Fibroblast of lung (primary cell): ENCODE results near the gene IMP3.

Experiments used
- EZH2 ChIP-seq: IDR thresholded peaks from 2 replicates; pipeline ENCODE4 v1.5.1; 2012; ENCODE audit warnings: low read length, control low read depth, mild to moderate bottlenecking; ENCODE audit errors: missing control alignments
- TF ChIP-seq, protein P1 (sequence below), 2 donors: IDR thresholded peaks in 1 of 2; conservative IDR thresholded peaks in 1 of 2; 1 replicate in 1 of 2; 2 replicates in 1 of 2; pipeline ENCODE4 v1.5.1; 2011 to 2012; ENCODE audit warnings: low read length in 2 of 2, control low read depth in 1 of 2, inconsistent platforms in 1 of 2, low read depth in 1 of 2, mild to moderate bottlenecking in 1 of 2

DNA sequence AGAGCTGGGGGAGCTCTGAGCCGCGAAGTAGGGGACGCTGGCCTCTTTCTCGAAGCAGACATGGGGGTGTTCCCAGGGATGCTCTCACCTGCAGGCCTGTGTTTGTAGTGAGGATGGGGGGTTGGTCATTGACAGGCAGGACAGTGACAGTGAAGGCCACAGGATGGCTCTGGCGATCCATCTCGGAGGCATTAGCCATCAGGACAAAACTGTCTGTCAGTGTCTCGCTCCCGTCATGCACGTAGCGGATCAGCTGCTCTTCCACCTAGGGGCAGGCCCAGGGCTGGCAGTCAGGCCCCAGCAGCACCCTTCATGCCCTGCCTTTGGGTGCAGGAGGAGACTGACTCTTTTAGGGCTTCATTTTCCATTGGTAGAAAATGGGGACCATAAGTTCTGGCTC lies 44.6 kb upstream of the IMP3 start:
- TF ChIP-seq EZH2 = no peak
- TF ChIP-seq, protein P1, sequence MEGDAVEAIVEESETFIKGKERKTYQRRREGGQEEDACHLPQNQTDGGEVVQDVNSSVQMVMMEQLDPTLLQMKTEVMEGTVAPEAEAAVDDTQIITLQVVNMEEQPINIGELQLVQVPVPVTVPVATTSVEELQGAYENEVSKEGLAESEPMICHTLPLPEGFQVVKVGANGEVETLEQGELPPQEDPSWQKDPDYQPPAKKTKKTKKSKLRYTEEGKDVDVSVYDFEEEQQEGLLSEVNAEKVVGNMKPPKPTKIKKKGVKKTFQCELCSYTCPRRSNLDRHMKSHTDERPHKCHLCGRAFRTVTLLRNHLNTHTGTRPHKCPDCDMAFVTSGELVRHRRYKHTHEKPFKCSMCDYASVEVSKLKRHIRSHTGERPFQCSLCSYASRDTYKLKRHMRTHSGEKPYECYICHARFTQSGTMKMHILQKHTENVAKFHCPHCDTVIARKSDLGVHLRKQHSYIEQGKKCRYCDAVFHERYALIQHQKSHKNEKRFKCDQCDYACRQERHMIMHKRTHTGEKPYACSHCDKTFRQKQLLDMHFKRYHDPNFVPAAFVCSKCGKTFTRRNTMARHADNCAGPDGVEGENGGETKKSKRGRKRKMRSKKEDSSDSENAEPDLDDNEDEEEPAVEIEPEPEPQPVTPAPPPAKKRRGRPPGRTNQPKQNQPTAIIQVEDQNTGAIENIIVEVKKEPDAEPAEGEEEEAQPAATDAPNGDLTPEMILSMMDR (conservative IDR thresholded peaks at IDR 0.05 in 1 of 2, IDR thresholded peaks at IDR 0.05 in 1 of 2; ENCODE audit: low read depth in 1 of 2, low read length in 2 of 2) = no peak
